Activated naive CD4-positive, alpha-beta T cell treated with anti-CD3 and anti-CD28 coated beads for 36 hours (primary cell): ENCODE data around the gene PPIP5K1. TPM values are rescaled to one million over a fixed set of nuclear protein-coding genes. Genes with fewer than 3 reads are reported as not detected.

Source experiments
- CTCF ChIA-PET: fragments of 350-600 bp; sonication (Branson Sonifier 250); formaldehyde crosslinking; loops from one replicate; lab custom pipeline; 2021; ENCODE audit warnings: antibody characterized with exemption; lab: Charles Lee
- DNase-seq: peaks from one replicate; pipeline ENCODE4 v3.0.0-alpha.2; 2020
- H3K27ac Mint-ChIP-seq: one replicate; pipeline ENCODE4 v1.8.0; 2021; ENCODE audit warnings: mild to moderate bottlenecking, mixed read lengths
- H3K27me3 Mint-ChIP-seq: one replicate; pipeline ENCODE4 v1.8.0; 2021; ENCODE audit warnings: low read depth, mixed read lengths
- H3K36me3 Mint-ChIP-seq: one replicate; pipeline ENCODE4 v1.8.0; 2021; ENCODE audit warnings: low read depth, mixed read lengths
- H3K4me1 Mint-ChIP-seq: one replicate; pipeline ENCODE4 v1.8.0; 2021; ENCODE audit warnings: low read depth, mixed read lengths
- H3K4me3 Mint-ChIP-seq: one replicate; pipeline ENCODE4 v1.8.0; 2021; ENCODE audit warnings: mild to moderate bottlenecking, moderate library complexity, mixed read lengths
- H3K9me3 Mint-ChIP-seq: one replicate; pipeline ENCODE4 v1.8.0; 2021; ENCODE audit warnings: mixed read lengths
- intact Hi-C: fragments of 100-400 bp; cut with micrococcal nuclease; formaldehyde crosslinking; loops from one replicate; pipeline ENCODE4 v1.15.1; 2023
- total RNA-seq, 2 experiments: library from RNA; stranded (reverse); gene quantifications; one replicate each; pipeline ENCODE4 v1.2.3, GENCODE V29; 2021

The PPIP5K1 gene
- total RNA-seq, 2 experiments from 2014 or later: 27.8 to 33.4 TPM

DNA sequence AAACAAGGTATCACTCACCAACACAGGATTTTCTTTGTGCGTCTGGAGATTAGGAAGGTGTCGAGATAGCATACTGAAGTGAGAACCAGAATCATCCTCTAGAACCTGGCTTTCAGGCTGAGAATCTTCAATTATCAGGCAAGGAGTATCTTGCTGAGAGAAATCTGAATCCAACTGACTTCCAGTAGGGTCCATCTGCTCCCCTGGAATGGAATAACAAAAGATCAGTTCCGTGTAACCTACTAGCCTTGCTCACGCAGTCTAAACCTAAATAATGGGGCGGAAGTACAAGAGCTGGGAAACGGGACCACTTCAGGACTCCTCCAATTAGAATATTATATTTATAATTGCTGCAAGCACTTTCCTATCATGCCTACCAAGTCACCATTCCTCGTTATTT, 97.7 kb downstream of the PPIP5K1 start:
- CTCF ChIA-PET: interaction anchor here (0.7 kb wide), 1 partner anchor 22 kb away, joined by 4 read pairs; no protein-coding TSS in a partner anchor
- Mint-ChIP-seq H3K27ac (peak overlapping the region; percentile 92), H3K4me1 (peaks cover 27% of the 10 kb centered on the region), H3K4me3 (peak overlapping the region; percentile 96), H3K36me3 (peaks cover 6% of the 10 kb centered on the region), H3K9me3 (no peaks in the 10 kb centered on the region), H3K27me3 (no peaks in the 10 kb centered on the region)
- intact Hi-C loops: loop anchor here (10.0 kb wide), 1 partner anchor 703 kb away; the partner anchor contains the start of gene FRMD5
- no peak for DNase-seq

- Mint-ChIP-seq H3K9me3 (no peaks in the 10 kb centered on the region), H3K4me1 (peaks cover 28% of the 10 kb centered on the region), H3K36me3 (peaks cover 9% of the 10 kb centered on the region), H3K27ac (no peak overlapping the region), H3K4me3 (no peak overlapping the region), H3K27me3 (no peaks in the 10 kb centered on the region)
- no peak for DNase-seq
- intact Hi-C loops: no loop called here
- CTCF ChIA-PET: interaction anchor here (0.6 to 0.9 kb wide), 4 partner anchors 22 to 875 kb away, joined by 3 read pairs; partner anchors contain the start of gene MAP1A
These were observed 100.8 kb downstream of the PPIP5K1 start for GRCh38 chr15:43489191-43489590.

DNA sequence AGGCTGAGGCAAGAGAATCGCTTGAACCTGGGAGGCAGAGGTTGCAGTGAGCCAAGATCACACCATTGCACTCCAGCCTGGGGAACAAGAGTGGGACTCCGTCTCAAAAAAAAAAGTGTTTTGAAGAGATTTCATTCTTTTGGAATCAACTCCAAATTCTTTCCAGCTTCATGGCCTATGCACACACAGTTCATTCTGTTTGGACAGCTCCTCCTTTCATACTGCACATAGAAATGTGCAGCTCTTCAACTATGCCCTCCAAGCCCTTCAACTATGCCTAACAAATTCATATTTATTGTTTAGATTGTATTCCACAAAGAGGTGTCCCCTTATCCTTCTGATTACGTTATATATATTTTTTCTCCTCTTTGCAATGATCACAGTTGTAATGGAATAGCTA, 101.2 kb downstream of the PPIP5K1 start:
- Mint-ChIP-seq H3K9me3 (no peaks in the 10 kb centered on the region), H3K4me1 (peaks cover 32% of the 10 kb centered on the region), H3K27me3 (no peaks in the 10 kb centered on the region), H3K27ac (no peak overlapping the region), H3K36me3 (peaks cover 9% of the 10 kb centered on the region), H3K4me3 (no peak overlapping the region)
- DNase-seq: no peak
- intact Hi-C loops: no loop called here
- CTCF ChIA-PET: interaction anchor here (0.7 to 0.9 kb wide), 2 partner anchors 22 to 117 kb away, joined by 3 read pairs; no protein-coding TSS in a partner anchor

DNA sequence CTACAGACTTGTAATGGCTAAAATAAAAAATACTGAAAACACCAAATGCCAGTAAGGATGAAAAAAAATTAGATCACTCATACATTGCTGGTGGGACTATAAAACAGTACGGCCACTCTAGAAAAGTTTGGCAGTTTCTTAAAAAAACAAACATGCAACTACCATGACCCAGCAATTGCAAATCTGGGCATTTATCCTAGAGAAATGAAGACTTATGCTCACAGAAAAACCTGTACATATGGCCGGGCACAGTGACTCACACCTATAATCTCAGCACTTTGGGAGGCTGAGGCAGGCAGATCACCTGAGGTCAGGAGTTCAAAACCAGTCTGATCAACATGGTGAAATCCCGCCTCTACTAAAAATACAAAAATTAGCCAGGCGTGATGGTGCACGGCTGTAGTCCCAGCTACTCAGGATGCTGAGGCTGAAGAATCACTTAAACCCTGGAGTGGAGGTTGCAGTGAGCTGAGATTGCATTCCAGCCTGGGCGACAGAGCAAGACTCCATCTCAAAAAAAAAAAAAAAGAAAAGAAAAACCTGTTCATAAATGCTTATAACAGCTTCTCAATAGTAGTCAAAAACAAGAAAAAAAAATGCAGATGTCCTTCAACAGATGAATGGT, 102.6 kb downstream of the PPIP5K1 start:
- H3K9me3 Mint-ChIP-seq: no peaks in the 10 kb centered on the region
- H3K27me3 Mint-ChIP-seq: no peaks in the 10 kb centered on the region
- no peak for DNase-seq
- no peak overlapping the region for H3K4me3 Mint-ChIP-seq
- H3K27ac Mint-ChIP-seq: no peak overlapping the region
- CTCF ChIA-PET: interaction anchor here (0.6 kb wide), 1 partner anchor 13 kb away, joined by 3 read pairs; no protein-coding TSS in a partner anchor
- intact Hi-C loops: no loop called here
- peaks cover 8% of the 10 kb centered on the region for H3K36me3 Mint-ChIP-seq
- H3K4me1 Mint-ChIP-seq: peaks cover 25% of the 10 kb centered on the region

GRCh38 chr15:43484455-43484854, 105.6 kb downstream of the PPIP5K1 start:
- Mint-ChIP-seq H3K27ac (no peak overlapping the region), H3K36me3 (peaks cover 6% of the 10 kb centered on the region), H3K9me3 (no peaks in the 10 kb centered on the region), H3K4me3 (no peak overlapping the region), H3K27me3 (no peaks in the 10 kb centered on the region), H3K4me1 (peaks cover 14% of the 10 kb centered on the region)
- CTCF ChIA-PET: interaction anchor here (1.0 to 1.9 kb wide), 3 partner anchors 27 to 39 kb away, joined by 5 to 12 read pairs (median 5); no protein-coding TSS in a partner anchor
- no peak for DNase-seq
- intact Hi-C loops: no loop called here

Other genes starting within 250 kb of the PPIP5K1 start
- gene ZSCAN29, start 219.2 kb downstream of the PPIP5K1 start, total RNA-seq: 10 to 100 TPM; 13.6 to 13.9 TPM
- gene TUBGCP4, start 219.1 kb downstream of the PPIP5K1 start, total RNA-seq: 10 to 100 TPM; 34.5 to 35.3 TPM
- 10 to 100 TPM; 18.9 to 22.3 TPM for gene TP53BP1, start 97.1 kb downstream of the PPIP5K1 start, total RNA-seq
- 1 to 10 TPM; 1.2 to 1.4 TPM for gene MAP1A, start 72.6 kb downstream of the PPIP5K1 start, total RNA-seq
- gene CKMT1B, start 3.8 kb upstream of the PPIP5K1 start, total RNA-seq: 1 to 10 TPM in 1 of 2 experiments, under 1 TPM in 1; 0.29 to 1.0 TPM
- under 1 TPM; 0.50 to 0.77 TPM for gene STRC, start 28.6 kb upstream of the PPIP5K1 start, total RNA-seq
- gene CATSPER2, start 58.6 kb upstream of the PPIP5K1 start, total RNA-seq: 1 to 10 TPM; 3.5 to 4.5 TPM
- gene CKMT1A, start 103.7 kb upstream of the PPIP5K1 start, total RNA-seq: under 1 TPM; 0.35 to 0.41 TPM
- 100 to 1,000 TPM; 196 to 199 TPM for gene PDIA3, start 156.2 kb upstream of the PPIP5K1 start, total RNA-seq
- 1 to 10 TPM; 1.0 to 1.2 TPM for gene ELL3, start 186.8 kb upstream of the PPIP5K1 start, total RNA-seq
- 100 to 1,000 TPM; 781 to 808 TPM for gene SERF2, start 202.1 kb upstream of the PPIP5K1 start, total RNA-seq
- gene SERINC4, start 210.0 kb upstream of the PPIP5K1 start, total RNA-seq: under 1 TPM; 0.14 to 0.15 TPM
- gene HYPK, start 210.4 kb upstream of the PPIP5K1 start, total RNA-seq: 10 to 100 TPM; 19.6 to 21.1 TPM
- gene MFAP1, start 234.5 kb upstream of the PPIP5K1 start, total RNA-seq: 10 to 100 TPM; 28.5 to 28.7 TPM
- gene WDR76, start 236.8 kb upstream of the PPIP5K1 start, total RNA-seq: 10 to 100 TPM; 82.4 to 94.0 TPM